Spleen (tissue), 11 donors: ENCODE measurements around the gene VPS8. TPM values are rescaled to one million over a fixed set of nuclear protein-coding genes. Genes with fewer than 3 reads are reported as not detected.
A peak's percentile ranks its signal among the peaks of the same experiment; 100 is the strongest.

Source experiments
- DNase-seq: peaks from one replicate; pipeline ENCODE4 v3.0.0-alpha.2; 2020
- H3K27ac ChIP-seq, 8 donors: fragments of 200-600 bp; sonication (generic) in 7 of 8; 1 replicate in 4 of 8; 2 replicates in 4 of 8; pipeline versions ENCODE4 v1.5.0 to v1.8.0; 2016 to 2021; ENCODE audit warnings: inconsistent platforms in 4 of 8, mild to moderate bottlenecking in 4 of 8, moderate library complexity in 1 of 8
- H3K27me3 ChIP-seq, 7 donors: fragments of 200-600 bp; sonication (generic) in 6 of 7; replicated peaks in 1 of 7; 1 replicate in 4 of 7; 2 replicates in 3 of 7; pipeline versions ENCODE4 v1.5.0 to v1.8.0; 2016 to 2021; ENCODE audit warnings: inconsistent platforms in 3 of 7, mild to moderate bottlenecking in 1 of 7
- H3K36me3 ChIP-seq, 6 donors: fragments of 200-600 bp; sonication (generic) in 5 of 6; 1 replicate in 4 of 6; 2 replicates in 2 of 6; pipeline versions ENCODE4 v1.5.0 to v1.8.0; 2016 to 2021; ENCODE audit warnings: inconsistent platforms in 2 of 6
- H3K4me1 ChIP-seq, 6 donors: fragments of 200-600 bp; sonication (generic) in 5 of 6; 1 replicate in 3 of 6; 2 replicates in 3 of 6; pipeline versions ENCODE4 v1.5.0 to v1.8.0; 2016 to 2021; ENCODE audit warnings: inconsistent platforms in 3 of 6
- H3K4me3 ChIP-seq, 8 donors: fragments of 200-600 bp; sonication (generic) in 7 of 8; 1 replicate in 4 of 8; 2 replicates in 4 of 8; pipeline versions ENCODE4 v1.5.0 to v1.8.0; 2016 to 2021; ENCODE audit warnings: inconsistent platforms in 4 of 8, mild to moderate bottlenecking in 4 of 8, moderate library complexity in 2 of 8
- H3K9me3 ChIP-seq, 8 donors: fragments of 200-600 bp; sonication (generic) in 7 of 8; 1 replicate in 4 of 8; 2 replicates in 4 of 8; pipeline versions ENCODE4 v1.5.0 to v1.8.0; 2016 to 2021; ENCODE audit warnings: inconsistent platforms in 4 of 8
- CTCF ChIP-seq, 11 experiments: fragments of 200-600 bp in 7 of 11; fragments of 450-650 bp in 4 of 11; sonication (generic) in 4 of 11; IDR thresholded peaks in 8 of 11; conservative IDR thresholded peaks in 3 of 11; 1 replicate in 7 of 11; 2 replicates in 4 of 11; pipeline versions ENCODE4 v1.4.0 to v1.8.0; 2016 to 2021; ENCODE audit warnings: antibody characterized with exemption in 11 of 11, inconsistent platforms in 4 of 11, mild to moderate bottlenecking in 1 of 11
- POLR2A ChIP-seq, 3 donors: fragments of 450-650 bp; IDR thresholded peaks; one replicate each; pipeline ENCODE4 v1.5.1; 2017; ENCODE audit warnings: antibody characterized with exemption in 3 of 3, mild to moderate bottlenecking in 1 of 3
- POLR2AphosphoS5 ChIP-seq, 3 donors: sonication (generic); formaldehyde crosslinking; IDR thresholded peaks; one replicate each; pipeline ENCODE4 v1.5.1; 2017; ENCODE audit warnings: antibody characterized with exemption in 3 of 3
- WGBS, 5 donors: extraction: QIAGEN DNeasy Blood & Tissue Kit in 3 of 5; methylation state at CpG; one replicate each; pipeline versions ENCODE4 v1.1.5 to v1.1.7; 2013 to 2018; 5-methylcytosine and 5-hydroxymethylcytosine counted together
- intact Hi-C: fragments of 100-400 bp; cut with DNase I; formaldehyde crosslinking; loops from one replicate; pipeline ENCODE4 v1.15.0; 2023; ENCODE audit warnings: low total_unique reads
- polyA plus RNA-seq, 3 donors: library from polyadenylated mRNA; stranded (reverse); fragments of 200-250 nt; gene quantifications; one replicate each; pipeline ENCODE4 v1.2.1, GENCODE V29; 2013
- total RNA-seq, 7 donors: library from RNA; depleted of rRNA in 3 of 7; stranded (reverse); fragments of >200 nt in 3 of 7; fragmentation: NEBNext Ultra II Directional in 4 of 7; extraction: Animal tissue kit (Norgen Biotek cat#: 25700) in 4 of 7; gene quantifications; one replicate each; pipeline versions ENCODE4 v1.1.0 to v1.2.1, GENCODE V29; 2016 to 2021
- donor health status: healthy with polysubstance abuse.
- donor health status: DM: no; HTN: no; CAD: no; lungs with moderate emphysema.
- donor health status: DM: no; HTN: no; CAD: no.
- donor health status: Bipolar disorder and iron deficiency.
- donor health status: healthy.
- donor health status: DM: no; HTN: no; CAD: no.
- donor health status: DM: yes; HTN: yes; CAD: no.

Gene VPS8
- total and polyA plus RNA-seq, 10 donors = 9.1 to 169 (median 97.5) TPM

GRCh38 chr3:184765730-184766074 is 46.3 kb upstream of the VPS8 start:
- TF ChIP-seq POLR2A (IDR thresholded peaks at IDR 0.05) (no peak), POLR2AphosphoS5 (IDR thresholded peaks at IDR 0.05) (no peak), CTCF (IDR thresholded peaks at IDR 0.05 in 8 of 11, conservative IDR thresholded peaks at IDR 0.05 in 3 of 11) (no peak)
- DNase-seq = peak; percentile 50
- Histone ChIP-seq H3K27ac (no peak overlapping the region), H3K4me1 (peaks cover 0 to 29% (median 16%) of the 10 kb centered on the region in 6 donors), H3K36me3 (no peaks in the 10 kb centered on the region), H3K9me3 (no peaks in the 10 kb centered on the region), H3K4me3 (no peak overlapping the region), H3K27me3 (peaks cover 0 to 8% (median 0%) of the 10 kb centered on the region in 7 donors)
- 38 to 56% (median 48%) methylated on average over 7 of the region's 7 CpGs for WGBS, 5 donors
- intact Hi-C loops = no loop called here

GRCh38 chr3:184766555-184767261 is 45.3 kb upstream of the VPS8 start:
- no peak for TF ChIP-seq POLR2A (IDR thresholded peaks at IDR 0.05)
- no peak for TF ChIP-seq CTCF (IDR thresholded peaks at IDR 0.05 in 8 of 11, conservative IDR thresholded peaks at IDR 0.05 in 3 of 11)
- TF ChIP-seq POLR2AphosphoS5 (IDR thresholded peaks at IDR 0.05) = no peak
- intact Hi-C loops = no loop called here
- H3K4me1 ChIP-seq = peaks cover 0 to 20% (median 14%) of the 10 kb centered on the region in 6 donors
- WGBS, 5 donors = 73 to 82% (median 81%) methylated on average over 4 of the region's 4 CpGs
- H3K27me3 ChIP-seq = peaks cover 0 to 8% (median 0%) of the 10 kb centered on the region in 7 donors
- H3K9me3 ChIP-seq = no peaks in the 10 kb centered on the region
- peak; percentile 25 for DNase-seq
- H3K36me3 ChIP-seq = no peaks in the 10 kb centered on the region
- H3K27ac ChIP-seq = no peak overlapping the region
- no peak overlapping the region for H3K4me3 ChIP-seq

GRCh38 chr3:184767377-184767776 is 44.6 kb upstream of the VPS8 start:
- H3K4me3 ChIP-seq = no peak overlapping the region
- TF ChIP-seq POLR2AphosphoS5 (IDR thresholded peaks at IDR 0.05) = no peak
- TF ChIP-seq POLR2A (IDR thresholded peaks at IDR 0.05) = no peak
- TF ChIP-seq CTCF (IDR thresholded peaks at IDR 0.05 in 8 of 11, conservative IDR thresholded peaks at IDR 0.05 in 3 of 11) = no peak
- WGBS, 5 donors = 72 to 91% (median 79%) methylated on average over 12 of the region's 12 CpGs
- peak; percentile 66 for DNase-seq
- H3K36me3 ChIP-seq = no peaks in the 10 kb centered on the region
- no peak overlapping the region for H3K27ac ChIP-seq
- peaks cover 0 to 20% (median 13%) of the 10 kb centered on the region in 6 donors for H3K4me1 ChIP-seq
- no peaks in the 10 kb centered on the region for H3K9me3 ChIP-seq
- intact Hi-C loops = no loop called here
- H3K27me3 ChIP-seq = peaks cover 0 to 8% (median 0%) of the 10 kb centered on the region in 7 donors

DNA sequence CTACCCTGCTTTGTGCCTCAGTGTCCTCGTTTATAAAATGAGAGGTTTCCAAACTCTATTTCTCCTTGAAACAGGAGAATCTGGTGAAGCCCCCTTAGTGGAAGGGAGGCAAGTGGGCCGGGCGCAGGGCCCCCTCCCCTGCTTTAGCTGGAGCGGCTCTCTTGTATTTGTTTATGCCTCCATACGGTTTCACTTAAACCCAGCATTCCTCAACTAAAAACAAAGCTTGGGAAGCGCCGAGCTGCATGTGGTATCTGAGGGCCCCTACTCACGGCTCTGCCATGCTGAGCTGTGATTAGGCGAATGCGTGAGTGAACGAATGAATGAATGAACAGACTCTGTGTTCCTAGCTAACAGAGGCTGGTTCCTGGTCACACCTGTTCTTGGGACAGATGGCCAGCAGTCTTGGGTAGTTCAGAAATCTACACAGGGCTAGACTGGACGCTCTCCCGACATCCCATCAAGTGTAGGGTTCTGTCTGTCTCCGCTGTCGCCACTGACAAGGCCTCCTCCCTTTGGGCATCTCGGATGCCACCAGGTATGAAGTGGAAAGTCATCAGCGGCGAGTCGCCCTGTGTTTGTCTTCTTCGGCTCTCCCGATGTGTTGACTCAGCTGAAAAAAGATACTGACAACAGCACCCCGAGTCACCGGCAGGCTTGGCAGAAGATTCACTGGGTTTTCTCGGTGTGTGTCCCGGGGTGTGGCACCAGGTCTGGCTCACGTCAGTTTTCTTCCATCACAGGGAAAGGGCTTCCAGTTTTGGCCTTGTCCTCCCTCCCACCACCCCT is 42.4 kb upstream of the VPS8 start:
- DNase-seq = peak; percentile 57
- no peak overlapping the region for H3K27ac ChIP-seq
- intact Hi-C loops = no loop called here
- 83 to 94% (median 89%) methylated on average over 26 of the region's 26 CpGs for WGBS, 5 donors
- no peaks in the 10 kb centered on the region for H3K36me3 ChIP-seq
- peaks cover 0 to 8% (median 0%) of the 10 kb centered on the region in 7 donors for H3K27me3 ChIP-seq
- TF ChIP-seq POLR2AphosphoS5 (IDR thresholded peaks at IDR 0.05) (no peak), CTCF (IDR thresholded peaks at IDR 0.05 in 8 of 11, conservative IDR thresholded peaks at IDR 0.05 in 3 of 11) (no peak), POLR2A (IDR thresholded peaks at IDR 0.05) (no peak)
- peaks cover 0 to 27% (median 13%) of the 10 kb centered on the region in 6 donors for H3K4me1 ChIP-seq
- H3K9me3 ChIP-seq = no peaks in the 10 kb centered on the region
- H3K4me3 ChIP-seq = no peak overlapping the region
